NAMALWA (cell line): Measurements from ENCODE around the gene SPARCL1.
"Not testable (repeated sequence)": the region's sequence is repeated elsewhere in the genome, so short reads cannot be mapped to it uniquely, and the experiment has no call there.

Experiments used
- DNase-seq: peaks from one replicate; pipeline ENCODE4 v3.0.0-alpha.2; 2015; ENCODE audit warnings: low spot score

SPARCL1 gene

GRCh38 chr4:87529187-87529586 lies at the start of gene SPARCL1:
Gene SPARCL1 (minus strand): TSS chr4:87529376. CDS start chr4:87499574, 29,802 bp downstream.
- DNase-seq = no peak

DNA sequence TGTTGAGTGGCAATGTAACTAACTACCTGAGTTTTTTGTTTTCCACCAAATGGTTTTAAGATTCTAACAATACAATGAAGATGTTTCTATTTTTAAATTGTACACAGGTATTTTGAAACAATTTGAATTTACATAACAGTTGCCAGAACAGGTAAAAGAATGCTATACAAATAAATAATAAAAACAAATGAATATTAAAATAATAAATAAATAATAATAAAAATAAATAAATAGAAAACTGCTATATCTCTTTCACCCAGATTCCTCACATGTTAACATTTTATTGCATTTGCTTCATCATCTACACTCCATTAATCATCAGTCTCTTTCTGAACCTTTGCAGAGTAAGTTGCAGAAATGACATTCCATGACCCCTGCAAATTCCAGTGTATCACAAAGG lies 46.8 kb upstream of the SPARCL1 start:
- no peak for DNase-seq

DNA sequence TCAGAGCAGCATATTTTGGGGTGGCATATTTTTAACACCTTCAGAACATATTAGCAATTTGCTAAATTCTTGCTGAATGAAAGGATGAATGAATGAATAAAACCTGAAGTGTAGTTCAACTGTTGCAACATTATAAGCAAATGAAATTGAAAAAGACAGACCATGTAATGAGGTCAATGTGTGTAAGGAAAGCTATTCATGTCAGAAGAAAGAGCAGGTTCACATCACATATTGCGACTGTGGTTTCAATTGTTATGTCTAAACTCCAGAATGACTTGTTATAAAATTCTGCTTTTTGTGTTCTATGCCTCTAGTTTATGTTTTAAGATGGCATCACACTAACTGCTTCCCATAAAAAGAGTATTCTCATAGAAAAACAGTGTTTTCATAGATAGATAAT lies 46.2 kb upstream of the SPARCL1 start:
- no peak for DNase-seq

DNA sequence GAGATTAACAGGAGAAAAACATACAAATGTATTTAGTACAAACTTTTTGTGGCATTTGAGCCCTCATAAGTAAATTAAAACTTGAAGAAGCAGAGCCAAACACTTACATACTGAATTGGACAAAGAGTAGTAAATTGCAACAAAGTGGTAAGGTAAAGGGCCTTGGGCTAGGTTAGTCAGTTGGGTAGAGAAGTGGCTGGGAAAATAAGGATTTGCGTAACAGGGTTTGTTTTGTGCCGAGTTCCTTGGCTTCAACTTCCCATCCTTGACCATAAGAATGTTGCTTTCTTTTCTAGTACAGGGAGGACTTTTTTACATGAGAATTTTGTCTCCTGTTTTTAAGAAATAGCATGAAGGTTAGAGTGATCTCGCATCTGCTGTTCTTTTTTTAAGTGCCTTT lies 45.8 kb upstream of the SPARCL1 start:
- no peak for DNase-seq

GRCh38 chr4:87574376-87574775 lies 45.2 kb upstream of the SPARCL1 start:
- not testable (repeated sequence) for DNase-seq

DNA sequence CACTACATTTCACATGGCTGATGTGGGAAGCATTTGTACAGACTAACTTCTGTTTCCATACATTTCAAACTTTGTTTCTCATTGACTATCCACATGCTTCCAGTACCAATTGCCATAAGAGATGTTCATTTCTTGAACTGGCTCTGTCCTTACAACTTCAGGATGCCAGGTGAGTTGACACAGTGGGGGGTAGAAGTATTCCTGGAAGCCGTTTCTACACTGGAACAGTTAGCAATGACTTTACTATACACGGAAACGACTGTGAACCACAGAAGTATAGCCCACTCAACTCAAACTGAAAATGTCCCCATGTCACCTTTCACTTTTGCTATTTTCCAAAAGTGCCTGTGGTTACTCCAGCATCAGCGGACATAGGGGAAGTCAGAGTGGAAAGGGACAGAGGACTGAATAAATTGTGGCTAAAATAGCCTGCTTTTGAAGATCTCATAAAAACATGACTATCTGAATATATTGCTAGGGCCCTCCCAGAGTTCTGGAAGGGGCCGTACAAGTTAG lies 41.2 kb upstream of the SPARCL1 start:
- DNase-seq = no peak

DNA sequence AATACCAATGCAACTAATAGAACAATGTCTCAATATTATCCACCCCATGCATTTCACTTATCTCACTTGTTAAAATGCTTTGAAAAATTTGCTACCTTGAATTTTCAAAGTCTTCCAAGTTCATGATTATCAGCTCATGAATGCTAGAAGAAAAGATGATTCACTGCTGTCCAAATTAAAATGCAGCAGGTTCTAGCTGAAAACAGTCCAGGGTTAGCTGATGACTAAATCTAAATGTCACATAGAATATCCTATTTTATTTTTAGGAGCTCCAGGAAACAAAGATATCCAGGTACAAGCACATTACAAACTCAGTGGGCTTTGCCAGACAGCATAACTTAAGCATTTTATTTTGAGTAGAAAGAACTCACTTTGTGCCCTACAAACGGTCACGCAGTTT lies 38.0 kb upstream of the SPARCL1 start:
- no peak for DNase-seq

GRCh38 chr4:87566276-87566675 lies 37.1 kb upstream of the SPARCL1 start:
- DNase-seq = no peak

DNA sequence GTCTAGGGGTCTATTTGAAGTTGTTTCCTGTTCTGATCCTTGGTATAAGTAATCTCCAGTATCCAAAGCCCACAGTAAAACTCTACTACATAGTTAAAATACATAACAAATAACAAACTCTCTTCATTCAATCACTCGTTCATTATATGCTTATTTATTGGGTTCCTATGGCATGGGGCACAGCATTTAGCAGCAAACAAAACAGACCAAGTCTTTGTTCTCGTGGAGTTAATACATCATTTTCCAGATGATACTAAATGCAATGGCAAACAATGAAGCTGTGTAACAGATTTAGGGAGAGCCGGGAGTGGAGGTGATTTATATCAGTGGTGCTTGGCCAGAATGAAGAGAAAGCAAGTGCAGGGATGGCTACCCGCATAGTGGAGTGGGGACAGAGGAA lies 36.6 kb upstream of the SPARCL1 start:
- DNase-seq = no peak

DNA sequence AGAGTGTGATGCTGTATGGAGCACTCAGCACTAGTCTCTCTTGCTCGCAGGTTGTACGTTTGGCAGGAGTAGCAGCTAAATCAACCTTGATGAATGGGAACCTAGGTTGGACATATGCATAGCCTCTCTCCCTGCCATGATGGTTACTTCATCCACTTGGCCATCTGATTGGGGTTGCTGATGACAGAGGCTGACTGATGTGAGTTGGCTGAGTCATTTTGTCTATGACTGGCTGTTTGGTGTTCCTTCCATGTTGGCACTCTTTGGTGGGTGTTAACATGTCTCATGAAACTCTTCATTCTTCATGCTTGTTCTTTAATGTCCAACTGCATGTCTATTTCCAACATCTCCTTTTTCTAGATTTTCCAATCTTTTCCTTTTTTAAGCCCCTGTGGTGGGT lies 31.6 kb upstream of the SPARCL1 start:
- no peak for DNase-seq

GRCh38 chr4:87559090-87559837 lies 30.1 kb upstream of the SPARCL1 start:
- DNase-seq = peak; percentile 4

DNA sequence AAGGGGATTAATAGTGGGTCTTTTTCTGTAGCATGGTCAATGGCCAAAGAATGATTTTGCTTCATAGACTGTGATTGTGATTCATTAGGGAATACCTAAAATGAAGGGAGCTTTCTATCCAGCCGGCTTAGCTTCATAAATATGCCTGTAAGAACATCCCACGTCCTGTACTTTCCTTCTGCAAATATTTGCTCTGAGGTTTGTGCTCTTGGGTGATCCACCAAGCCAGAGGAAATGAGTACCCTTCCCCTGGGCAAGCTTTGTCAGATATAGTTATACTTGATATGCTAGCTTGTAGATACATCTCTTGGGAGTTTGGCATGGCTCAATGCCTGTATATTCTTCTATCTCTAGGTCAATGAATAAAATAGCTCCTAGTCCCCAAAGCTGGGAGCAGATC lies 28.2 kb upstream of the SPARCL1 start:
- DNase-seq = no peak

DNA sequence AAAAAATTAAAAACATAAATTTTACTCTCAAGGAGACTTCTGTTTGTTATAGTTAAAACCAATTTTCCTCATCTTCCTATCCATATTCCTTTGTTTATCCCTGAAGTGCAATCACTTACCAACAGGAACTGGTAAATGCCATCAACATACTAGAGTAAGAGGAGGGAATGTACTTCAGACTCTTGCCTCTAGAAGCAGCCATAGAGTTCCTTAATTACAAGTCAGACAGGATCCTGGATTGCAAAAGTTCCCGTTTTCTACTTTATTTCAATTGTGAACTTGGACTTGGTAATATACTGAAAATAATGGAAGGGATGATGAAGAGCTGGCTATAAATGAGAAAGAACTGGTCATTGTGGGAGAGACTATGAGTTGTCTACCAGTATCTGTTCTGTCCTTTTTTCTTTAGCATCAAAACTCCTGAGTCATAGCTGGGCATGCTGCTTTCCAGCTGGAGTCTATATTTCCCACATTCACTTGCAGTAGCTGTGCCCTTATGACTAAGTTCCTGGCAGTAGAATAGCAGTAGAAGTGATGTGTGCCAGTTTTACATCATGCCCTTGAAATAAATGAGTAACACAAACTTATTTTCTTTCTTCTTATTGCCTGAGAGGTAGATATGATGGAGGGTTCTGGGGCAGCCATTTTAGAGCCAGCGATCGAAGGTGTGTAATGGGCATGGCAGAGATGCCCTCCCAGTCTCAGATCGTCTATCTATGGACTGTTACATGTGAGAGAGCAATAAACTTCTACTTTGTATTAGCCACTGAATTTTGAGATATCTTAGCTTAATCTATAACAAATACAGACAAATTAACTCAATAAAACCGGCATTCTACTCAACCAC lies 26.8 kb upstream of the SPARCL1 start:
- DNase-seq = no peak

DNA sequence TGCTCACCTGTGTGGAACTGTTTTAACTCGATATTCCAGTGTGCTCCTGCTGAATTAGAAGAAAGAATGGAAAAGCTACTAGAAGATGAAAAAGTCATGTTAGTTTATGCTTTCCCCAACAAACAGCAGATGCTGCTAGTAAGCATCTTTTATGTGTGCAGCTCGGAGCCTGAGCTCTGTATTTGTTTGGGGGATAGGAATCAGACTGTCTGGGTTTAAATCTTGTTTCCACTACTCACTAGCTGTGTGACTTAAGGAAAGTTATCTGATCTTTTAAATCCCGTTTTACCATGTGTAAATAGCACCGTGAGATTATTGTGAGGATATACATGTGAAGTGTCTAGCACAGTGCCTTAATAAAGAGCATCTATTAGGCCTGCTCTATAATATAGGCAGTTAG lies 24.0 kb upstream of the SPARCL1 start:
- no peak for DNase-seq

DNA sequence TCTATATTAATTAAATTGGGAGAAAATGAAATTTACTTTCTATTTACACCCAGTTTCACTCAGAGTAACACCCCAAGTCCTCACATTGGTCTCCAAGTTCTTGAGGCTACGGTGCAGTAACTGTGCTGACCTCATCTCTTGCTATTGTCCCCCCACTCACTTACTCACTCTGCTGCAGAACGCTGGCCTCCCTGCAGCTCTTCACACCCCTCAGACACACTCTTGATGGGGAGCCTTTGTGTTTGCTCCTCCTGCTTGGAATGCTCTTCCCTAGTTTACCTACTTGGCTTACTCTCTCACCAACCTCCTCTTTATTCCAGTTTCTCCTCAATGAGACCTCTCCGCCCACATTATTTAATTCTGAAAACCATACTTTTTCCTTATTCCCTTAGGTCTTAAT lies 22.2 kb upstream of the SPARCL1 start:
- no peak for DNase-seq

DNA sequence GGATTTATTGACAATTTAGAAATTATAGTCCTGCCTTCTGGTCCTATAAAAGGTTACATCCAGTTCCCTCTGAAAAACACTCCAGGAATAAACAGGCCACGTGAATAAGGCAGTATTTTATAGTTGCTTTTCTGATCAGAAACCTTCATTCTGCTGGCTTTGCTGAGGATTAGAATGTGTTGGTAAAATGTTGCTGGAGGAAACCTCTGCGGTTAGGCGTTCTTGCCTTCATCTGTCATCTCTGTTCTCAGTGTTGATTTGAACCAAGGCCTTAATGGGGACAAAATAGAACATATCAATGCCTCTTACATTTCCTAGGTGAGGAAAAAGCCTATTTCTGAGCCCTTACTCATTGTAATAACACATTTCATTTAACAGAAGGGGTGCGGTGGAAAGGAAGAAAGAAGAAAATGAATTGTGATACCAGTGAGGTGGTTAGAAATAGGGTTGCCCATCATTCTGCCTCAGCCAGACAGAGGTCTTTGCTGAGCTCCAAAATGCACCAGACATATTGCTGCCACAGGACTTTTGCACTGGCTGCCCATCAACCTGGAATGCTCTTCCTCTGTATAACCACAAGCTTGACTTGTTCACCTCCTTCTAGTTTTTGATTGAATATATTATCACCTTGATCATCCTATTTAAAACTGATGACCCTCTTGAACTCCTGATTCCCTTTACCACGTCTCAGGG lies 18.0 kb upstream of the SPARCL1 start:
- no peak for DNase-seq

DNA sequence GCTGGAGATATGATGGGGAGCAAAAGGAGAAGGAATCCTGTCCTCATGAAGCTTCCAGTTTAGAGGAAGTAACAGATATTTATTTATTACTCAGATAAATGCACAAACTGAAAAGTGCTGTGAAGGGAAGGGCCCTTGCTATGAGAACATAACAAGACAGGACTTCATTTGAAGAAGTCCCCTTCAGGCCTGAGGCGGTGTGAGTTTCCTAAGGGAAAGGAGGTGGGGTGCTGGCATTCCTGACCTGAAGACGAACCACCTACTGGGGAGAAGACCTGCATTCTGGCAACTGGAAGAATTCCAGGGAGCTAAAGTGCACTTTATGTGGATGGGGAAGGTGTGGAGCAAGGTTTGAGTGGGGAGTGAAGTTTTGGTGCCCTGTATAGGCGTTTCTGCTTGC lies 15.9 kb upstream of the SPARCL1 start:
- no peak for DNase-seq

- no peak for DNase-seq
These were observed 14.8 kb upstream of the SPARCL1 start for GRCh38 chr4:87543835-87544461.

DNA sequence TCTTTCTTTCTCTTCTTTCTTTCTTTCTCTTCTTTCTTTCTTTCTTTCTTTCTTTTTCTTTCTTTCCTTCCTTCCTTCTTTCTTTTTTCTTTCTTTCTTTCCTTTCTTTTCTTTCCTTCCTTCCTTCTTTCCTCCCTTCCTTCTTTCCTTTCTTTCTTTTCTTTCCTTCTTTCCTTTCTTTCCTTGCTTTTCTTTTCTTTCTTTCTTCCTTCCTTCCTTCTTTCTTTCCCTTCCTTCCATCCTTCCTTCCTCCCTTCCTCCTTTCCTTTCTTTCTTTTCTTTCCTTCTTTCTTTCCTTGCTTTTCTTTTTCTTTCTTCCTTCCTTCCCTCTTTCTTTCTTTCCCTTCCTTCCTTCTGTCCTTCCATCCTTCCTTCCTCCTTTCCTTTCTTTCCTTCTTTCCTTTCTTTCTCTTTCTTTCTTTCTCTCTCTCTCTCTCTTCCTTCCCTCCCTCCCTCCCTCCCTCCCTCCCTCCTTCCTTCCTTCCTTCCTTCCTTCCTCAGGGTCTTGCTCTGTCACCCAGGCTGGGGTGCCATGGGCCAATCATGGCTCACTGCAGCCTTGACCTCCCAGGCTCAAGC lies 13.6 kb upstream of the SPARCL1 start:
- no peak for DNase-seq

- DNase-seq = no peak
These were observed 13.0 kb upstream of the SPARCL1 start for GRCh38 chr4:87541956-87542709.

- DNase-seq = no peak
These were observed 12.3 kb upstream of the SPARCL1 start for GRCh38 chr4:87541521-87541920.
